HG03521 (cell line): Measurements from ENCODE around the gene CNEP1R1.

ENCODE experiments used
- ATAC-seq: cut with Tn5 transposase; IDR thresholded peaks from one replicate; pipeline ENCODE4 v1.9.1; 2021; ENCODE audit warnings: mild to moderate bottlenecking, moderate library complexity; ENCODE audit not compliant: unreplicated experiment

Gene CNEP1R1

DNA sequence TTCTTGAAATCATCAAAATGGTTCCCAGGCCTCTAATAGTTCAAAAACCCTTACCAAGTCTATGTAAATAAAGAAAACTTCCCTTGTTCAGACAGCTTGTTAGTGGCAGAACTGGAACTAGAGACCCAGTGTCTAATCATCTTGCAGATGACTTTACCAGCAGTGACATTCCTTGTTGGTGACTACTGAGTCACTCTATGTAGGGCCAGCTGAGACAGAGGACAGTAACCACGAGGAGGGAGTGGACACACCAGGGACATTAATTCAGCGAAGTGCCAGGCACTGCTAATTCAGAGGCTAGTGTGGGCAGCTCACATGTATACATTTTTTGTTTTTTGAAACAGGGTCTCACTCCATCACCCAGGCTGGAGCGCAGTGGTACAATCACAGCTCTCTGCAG lies 34.6 kb downstream of the CNEP1R1 start:
- ATAC-seq, result no peak

DNA sequence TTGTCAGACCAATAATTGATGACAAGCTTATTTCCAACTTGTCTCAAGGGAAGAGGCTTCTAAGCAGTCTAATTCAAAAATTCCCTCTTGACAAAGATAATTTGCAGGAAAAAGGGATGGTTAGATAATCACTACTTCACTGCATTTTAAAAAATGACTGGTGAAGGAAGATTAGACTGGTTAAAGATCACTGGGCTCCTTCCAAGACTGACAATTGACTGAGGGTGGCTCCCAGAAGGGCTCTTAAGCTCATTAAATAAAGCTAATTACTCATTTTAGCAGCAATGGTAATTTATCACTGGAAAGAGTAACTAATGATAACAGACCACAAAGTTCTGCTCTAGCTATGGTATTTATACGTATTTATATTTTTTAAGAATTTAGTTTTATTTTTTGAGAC lies 36.3 kb downstream of the CNEP1R1 start:
- no peak for ATAC-seq

DNA sequence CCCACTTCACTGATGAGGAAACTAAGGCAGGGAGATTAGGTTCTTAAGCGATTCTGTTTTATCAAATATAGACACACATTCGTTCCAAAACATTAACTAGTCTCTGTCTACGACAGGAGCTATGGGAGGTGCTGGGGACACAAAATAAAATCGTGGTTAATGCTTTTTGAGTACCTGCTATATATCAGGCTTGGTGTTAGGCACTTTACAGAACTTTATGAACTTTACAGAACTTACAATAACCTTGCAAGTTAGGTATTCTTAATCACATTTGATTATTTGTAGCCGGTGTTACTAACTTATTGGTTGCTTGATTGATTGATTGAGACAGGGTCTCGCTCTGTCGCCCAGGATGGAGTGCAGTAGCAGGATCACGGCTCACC lies 40.2 kb downstream of the CNEP1R1 start:
- ATAC-seq, result no peak

DNA sequence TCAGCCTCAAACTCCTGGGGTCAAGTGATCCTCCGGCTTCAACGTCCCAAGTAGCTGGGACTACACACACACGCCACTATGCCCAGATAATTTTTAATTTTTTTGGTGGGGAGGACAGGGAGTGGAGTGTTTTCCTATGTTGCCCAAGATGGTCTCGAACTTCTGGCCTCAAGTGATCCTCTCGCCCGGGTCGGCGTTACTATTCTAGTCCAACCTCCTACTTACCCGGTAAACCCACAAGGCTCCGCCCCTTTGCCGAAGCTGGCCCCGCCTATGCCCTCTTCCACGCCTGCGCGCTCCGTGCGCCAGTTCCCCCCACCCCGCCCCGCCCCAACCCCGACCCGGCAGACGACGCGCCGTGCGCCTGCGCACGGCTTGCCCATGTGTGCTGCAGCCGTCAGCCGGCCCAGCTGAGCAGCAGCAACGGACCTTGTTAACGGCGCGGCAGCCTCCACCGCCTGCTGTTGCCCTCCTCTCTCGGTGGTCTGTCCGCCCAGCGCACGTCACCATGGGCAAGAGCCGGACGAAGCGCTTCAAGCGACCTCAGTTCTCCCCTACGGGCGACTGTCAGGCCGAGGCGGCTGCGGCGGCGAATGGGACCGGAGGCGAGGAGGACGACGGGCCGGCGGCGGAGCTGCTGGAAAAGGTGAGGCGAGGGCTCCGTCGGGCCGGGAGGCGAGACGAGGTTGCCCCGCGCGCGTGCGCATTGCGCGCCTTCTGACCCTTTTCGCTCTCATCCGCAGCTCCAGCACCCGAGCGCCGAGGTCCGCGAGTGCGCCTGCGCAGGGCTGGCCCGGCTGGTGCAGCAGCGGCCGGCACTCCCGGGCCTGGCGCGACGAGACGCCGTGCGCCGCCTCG lies 40.8 kb downstream of the CNEP1R1 start, which contains the start of gene HEATR3:
Gene HEATR3 (plus strand): TSS at position 347 of the 858 bp plus-strand sequence. CDS start 162 bp downstream, at position 509.
- peak; percentile 76 for ATAC-seq

DNA sequence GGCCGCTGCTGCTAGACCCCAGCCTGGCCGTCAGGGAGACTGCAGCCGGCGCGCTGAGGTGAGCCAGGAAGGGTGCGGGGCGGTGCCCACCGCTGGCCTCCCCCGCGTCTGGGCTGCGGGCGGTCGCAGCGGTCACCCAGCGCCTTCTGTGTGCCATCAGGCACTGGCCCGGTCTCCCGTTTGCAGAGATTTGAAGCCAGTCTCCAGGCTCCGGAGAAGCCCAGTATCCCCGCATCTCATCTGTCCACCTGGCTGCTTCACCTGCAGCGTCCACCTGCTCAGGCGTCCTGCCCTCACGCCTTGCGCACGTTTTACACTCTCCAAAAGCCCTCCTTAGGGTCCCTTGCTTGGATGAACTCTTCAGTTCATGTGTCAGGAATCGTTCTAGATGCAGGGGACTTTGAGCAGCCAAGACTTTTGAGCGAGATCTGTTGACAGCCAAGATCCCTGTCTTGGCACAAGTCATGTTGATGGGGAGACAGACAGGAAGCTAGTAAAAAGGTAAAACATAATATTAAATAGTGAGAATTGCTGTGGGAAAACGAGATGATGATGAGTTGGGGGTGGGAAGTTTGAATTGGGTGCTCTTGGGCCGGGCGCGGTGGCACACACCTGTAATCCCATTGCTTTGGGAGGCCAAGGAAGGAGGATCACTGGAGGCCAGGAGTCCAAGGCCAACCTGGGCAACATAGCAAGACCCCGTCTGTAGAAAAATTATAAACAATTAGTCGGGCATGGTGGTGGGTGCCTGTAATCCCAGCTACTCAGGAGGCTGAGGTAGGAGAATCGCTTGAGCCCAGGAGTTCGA lies 41.7 kb downstream of the CNEP1R1 start:
- ATAC-seq, result no peak

DNA sequence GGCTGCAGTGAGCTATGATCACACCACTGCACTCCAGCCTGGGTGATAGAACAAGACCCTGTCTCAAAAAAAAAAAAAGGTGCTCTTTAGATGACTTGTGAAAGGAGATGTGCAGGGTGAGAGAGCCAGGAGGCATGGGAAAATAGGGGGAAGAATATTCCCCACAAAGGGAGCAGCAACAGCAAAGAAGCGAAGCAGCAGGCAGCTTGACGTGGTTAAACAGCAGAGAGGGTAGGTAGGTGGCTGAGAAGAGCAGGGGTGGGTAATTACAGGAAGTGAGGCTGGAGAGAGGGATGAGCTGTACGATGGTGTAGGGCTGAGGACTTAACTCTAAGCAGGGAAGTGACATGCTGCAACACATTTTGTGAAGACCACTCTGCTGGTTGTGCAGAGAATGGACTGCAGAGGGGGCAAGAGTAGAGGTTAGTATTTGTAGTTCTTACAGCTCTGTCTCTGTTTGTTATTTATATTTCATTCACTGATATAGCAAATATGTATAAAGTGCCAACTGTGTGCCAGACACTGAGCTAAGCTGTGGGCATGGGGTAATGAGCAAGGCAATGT lies 42.3 kb downstream of the CNEP1R1 start:
- no peak for ATAC-seq

DNA sequence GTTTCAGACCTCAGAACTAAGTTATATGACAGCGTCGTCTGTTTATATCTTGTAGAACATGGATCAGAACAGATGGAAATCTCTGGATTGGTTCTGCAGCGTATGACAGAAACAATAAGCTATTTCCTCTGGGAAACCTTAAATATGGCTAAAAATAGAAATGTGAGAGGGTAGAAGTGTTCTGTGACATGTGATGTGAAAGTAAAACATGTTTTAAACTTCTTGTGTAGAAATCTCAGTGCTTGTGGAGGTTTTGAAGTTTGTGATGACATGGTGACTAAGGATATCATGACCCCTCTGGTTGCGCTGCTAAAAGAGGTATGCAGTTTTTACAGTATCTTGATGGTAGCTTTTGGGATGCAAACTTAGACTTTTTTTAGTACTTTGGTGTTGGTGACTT lies 43.5 kb downstream of the CNEP1R1 start:
- no peak for ATAC-seq

DNA sequence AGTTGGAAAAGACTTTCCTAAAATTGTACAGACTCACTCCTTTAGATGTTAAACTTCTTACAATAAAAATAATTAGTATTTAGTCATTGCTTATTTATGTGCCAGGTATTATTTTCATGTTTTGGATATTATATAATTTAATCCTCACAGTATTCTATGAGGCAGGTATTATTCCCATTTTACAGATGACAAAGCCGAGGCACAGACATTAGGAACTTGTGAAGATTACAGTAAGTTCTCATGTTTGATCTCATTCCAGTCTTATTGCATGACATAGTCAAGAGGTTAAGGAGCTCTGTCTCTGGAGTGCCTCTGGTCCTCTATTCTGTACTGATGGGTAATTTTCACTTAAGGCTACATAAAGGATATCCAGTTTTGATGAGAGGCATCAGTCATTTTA lies 44.0 kb downstream of the CNEP1R1 start:
- no peak for ATAC-seq

DNA sequence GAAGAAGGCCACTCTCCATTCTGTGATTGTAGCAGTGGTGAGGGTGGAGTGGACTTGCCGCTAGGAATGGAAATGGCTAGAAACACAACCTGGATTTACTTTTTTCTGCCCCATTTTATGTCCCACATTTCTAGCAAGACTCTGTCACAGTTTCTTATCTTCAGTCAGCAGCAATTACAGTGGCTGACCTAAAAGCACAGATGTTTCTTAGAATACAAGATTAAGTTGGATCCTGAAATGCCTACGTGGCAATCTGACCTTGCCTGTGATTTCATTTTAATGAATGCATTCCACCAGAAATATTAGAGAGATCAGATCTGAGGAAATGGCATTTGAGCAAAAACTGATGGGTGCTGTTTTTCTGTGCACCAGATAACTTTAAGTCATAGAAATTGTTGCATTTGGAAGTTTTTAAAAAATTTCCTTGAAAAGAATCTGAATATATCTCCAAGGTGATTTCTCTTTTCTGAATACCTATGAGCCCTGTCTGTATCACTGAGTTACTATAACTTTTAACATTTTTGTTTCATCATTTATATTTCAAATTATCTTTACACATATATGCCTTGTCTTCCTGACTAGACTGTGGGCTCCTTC lies 46.1 kb downstream of the CNEP1R1 start:
- ATAC-seq, result no peak

DNA sequence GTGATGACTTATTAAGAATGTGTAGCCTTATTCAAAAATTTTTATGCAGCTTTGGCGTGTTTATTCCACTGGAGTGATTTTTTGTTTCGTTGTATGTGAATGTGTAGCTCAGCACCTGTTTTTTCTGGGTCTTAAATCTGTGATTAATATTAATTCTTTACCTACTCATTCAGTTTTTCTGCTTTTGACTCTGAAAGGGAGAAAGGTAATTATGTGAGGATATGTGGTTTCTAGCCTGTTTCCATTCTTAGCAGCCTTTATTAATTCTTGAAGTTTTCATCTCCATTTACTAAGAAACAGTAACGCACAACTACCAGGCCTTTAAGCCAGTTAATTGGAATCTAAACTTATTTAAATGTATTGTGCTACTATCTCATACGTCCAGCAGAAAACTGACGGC lies 47.7 kb downstream of the CNEP1R1 start:
- no peak for ATAC-seq

DNA sequence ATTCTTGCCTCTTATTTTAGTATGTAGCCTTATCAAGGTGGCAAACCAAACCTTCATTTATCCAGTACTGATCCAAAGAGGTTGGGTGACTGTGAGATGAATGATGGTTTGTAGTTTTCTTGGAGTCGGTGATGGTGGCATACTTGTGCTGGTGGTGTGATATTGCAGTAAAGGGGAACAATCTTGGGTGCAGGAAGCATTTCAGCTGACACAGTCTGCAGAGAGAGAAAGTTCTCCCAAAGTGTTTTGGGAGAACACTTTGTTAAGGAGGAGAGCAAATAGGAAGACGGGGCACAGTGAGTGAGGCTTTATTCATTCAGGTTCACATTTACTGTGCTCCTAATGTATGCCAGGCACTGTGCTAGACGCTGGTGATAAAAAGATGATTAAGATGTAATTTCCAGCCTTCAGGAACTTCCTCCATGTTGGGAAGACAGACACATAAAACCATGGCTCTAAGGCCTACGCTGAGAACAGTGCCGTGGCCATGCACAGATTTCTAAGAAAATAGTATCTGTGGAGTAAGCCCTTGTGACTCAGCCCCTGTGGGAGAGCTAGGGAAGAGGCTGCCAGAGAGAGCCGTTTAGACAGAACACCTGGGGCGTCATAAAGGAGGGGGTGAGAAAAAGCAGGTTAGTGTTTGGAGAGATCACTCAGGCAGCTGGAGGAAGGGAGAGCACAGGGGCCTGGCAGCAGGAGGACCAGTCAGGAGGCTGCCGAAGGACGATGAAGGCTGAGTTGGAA lies 54.5 kb downstream of the CNEP1R1 start:
- no peak for ATAC-seq

DNA sequence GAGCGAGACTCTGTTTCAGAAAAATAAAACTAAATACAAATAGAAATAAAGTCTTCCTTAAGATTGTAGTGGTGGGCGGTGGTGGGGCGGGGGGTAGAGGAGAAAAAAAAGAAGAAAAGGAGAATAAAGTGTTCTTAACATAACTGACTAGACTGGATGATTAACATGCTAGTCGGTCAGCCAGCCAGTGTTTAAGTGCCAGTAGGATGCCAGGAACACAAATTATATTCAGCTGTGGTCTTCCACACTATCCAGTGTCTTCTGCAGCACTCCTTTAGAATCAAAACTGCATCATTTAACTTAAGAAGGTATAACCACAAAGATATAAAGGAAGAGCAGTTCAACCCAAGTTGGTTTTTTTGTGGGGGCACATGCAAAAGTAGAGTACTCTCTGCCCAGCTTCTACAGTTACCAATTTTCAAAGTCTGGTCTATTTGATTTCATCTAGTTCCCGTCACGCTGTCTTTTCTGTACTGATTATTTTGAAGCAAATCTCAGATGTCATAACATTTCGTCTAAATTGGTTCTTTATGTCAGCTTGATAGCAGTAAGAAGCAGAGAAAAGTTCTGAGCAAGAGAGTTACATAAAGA lies 56.5 kb downstream of the CNEP1R1 start:
- no peak for ATAC-seq

DNA sequence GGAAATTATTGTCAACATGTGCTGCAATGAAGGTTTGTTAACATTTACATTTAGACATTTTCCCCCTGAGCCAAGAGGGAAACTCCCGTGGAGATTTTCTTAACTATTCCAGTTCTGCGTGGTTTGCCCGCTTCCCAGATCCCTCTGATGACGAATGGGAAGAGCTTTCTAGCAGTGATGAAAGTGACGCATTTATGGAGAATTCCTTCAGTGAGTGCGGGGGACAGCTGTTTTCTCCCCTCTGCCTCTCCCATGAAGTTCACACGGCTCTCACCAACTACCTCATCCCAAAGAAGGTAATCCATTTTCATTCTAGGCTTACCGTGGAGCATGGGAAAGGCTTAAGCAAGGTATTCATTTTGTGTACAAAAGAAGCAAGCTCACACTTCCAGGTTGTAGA lies 59.0 kb downstream of the CNEP1R1 start:
- no peak for ATAC-seq

DNA sequence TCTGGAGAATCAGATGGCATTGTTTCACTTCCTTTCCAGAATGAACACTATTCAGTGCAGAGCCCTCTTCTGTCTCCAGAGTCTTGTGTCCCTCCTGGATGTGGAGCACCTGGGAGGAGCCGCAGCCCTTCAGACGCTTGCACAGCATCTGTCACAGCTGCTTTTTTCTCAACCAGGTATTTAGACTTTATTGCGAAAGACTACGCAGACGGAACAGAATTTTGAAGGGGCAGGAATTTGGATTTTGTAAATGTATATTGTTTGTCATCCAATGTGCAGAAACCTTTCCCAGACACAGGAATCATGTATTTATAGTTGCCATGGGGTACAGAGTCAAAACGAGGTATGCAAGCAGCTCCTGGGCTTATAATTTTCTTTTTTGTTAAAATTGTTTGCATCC lies 61.2 kb downstream of the CNEP1R1 start:
- ATAC-seq, result no peak
